CD14-positive monocyte (primary cell): Measurements from ENCODE around the gene PLEKHA7. TPM values are rescaled to one million over a fixed set of nuclear protein-coding genes. Genes with fewer than 3 reads are reported as not detected.

Experiments
- DNase-seq, 3 donors: peaks; one replicate each; pipeline ENCODE4 v3.0.0-alpha.2; 2011 to 2022
- H2AFZ ChIP-seq: 2 replicates; pipeline ENCODE4 v1.6.0; 2012; ENCODE audit warnings: mild to moderate bottlenecking, low read depth, low read length, inconsistent platforms; ENCODE audit not compliant: insufficient read depth, poor library complexity, severe bottlenecking
- H3K27ac ChIP-seq, 2 donors: 1 replicate in 1 of 2; 2 replicates in 1 of 2; pipeline ENCODE4 v1.5.1; 2012 to 2013; ENCODE audit warnings: low read length in 2 of 2, control low read depth in 1 of 2, inconsistent platforms in 1 of 2, low read depth in 1 of 2, mild to moderate bottlenecking in 1 of 2
- H3K27me3 ChIP-seq, 2 donors: one replicate each; pipeline versions ENCODE4 v1.6.0 to v1.6.1; 2011 to 2013; ENCODE audit warnings: low read length in 2 of 2; ENCODE audit not compliant: control insufficient read depth in 2 of 2, insufficient read depth in 2 of 2
- H3K36me3 ChIP-seq, 2 donors: replicated peaks in 1 of 2; 1 replicate in 1 of 2; 2 replicates in 1 of 2; pipeline versions ENCODE4 v1.5.1 to v1.6.1; 2012 to 2013; ENCODE audit warnings: low read length in 2 of 2, control low read depth in 1 of 2, inconsistent platforms in 1 of 2, mild to moderate bottlenecking in 1 of 2; ENCODE audit not compliant: insufficient read depth in 2 of 2, control insufficient read depth in 1 of 2
- H3K4me1 ChIP-seq, 2 donors: 1 replicate in 1 of 2; 2 replicates in 1 of 2; pipeline versions ENCODE4 v1.5.1 to v1.6.1; 2012 to 2013; ENCODE audit warnings: low read length in 2 of 2, control low read depth in 1 of 2, inconsistent platforms in 1 of 2, mild to moderate bottlenecking in 1 of 2, moderate library complexity in 1 of 2; ENCODE audit not compliant: insufficient read depth in 2 of 2, control insufficient read depth in 1 of 2
- H3K4me2 ChIP-seq: replicated peaks from 2 replicates; pipeline ENCODE3; 2012; ENCODE audit warnings: low read length, moderate library complexity, mild to moderate bottlenecking; ENCODE audit not compliant: poor library complexity, severe bottlenecking; ENCODE audit errors: extremely low read depth
- H3K4me3 ChIP-seq, 3 experiments: fragments of 200-600 bp in 1 of 3; sonication (generic) in 1 of 3; replicated peaks in 1 of 3; 1 replicate in 2 of 3; 2 replicates in 1 of 3; pipeline ENCODE4 v1.5.1; 2011 to 2013; ENCODE audit warnings: low read length in 3 of 3, mild to moderate bottlenecking in 3 of 3, control low read depth in 2 of 3, low read depth in 2 of 3, inconsistent platforms in 1 of 3, moderate library complexity in 1 of 3
- H3K79me2 ChIP-seq: 2 replicates; pipeline ENCODE4 v1.6.0; 2012; ENCODE audit warnings: mild to moderate bottlenecking, control low read depth, inconsistent platforms, low read length, moderate library complexity; ENCODE audit not compliant: insufficient read depth
- H3K9ac ChIP-seq: 2 replicates; pipeline ENCODE4 v1.6.0; 2017; ENCODE audit warnings: low read length, mild to moderate bottlenecking; ENCODE audit not compliant: insufficient read depth, poor library complexity, severe bottlenecking
- H3K9me3 ChIP-seq, 2 donors: replicated peaks in 1 of 2; 1 replicate in 1 of 2; 2 replicates in 1 of 2; pipeline versions ENCODE4 v1.5.1 to v1.6.1; 2012 to 2013; ENCODE audit warnings: low read length in 2 of 2, control low read depth in 1 of 2; ENCODE audit not compliant: control insufficient read depth in 1 of 2, insufficient read depth in 1 of 2
- H4K20me1 ChIP-seq: 2 replicates; pipeline ENCODE4 v1.6.0; 2012; ENCODE audit warnings: mild to moderate bottlenecking, low read length, control low read depth, moderate library complexity; ENCODE audit not compliant: insufficient read depth
- H3K27ac Mint-ChIP-seq, 7 donors: one replicate each; pipeline ENCODE4 v1.8.0; 2020; ENCODE audit warnings: mild to moderate bottlenecking in 7 of 7, mixed read lengths in 7 of 7, moderate library complexity in 6 of 7, inconsistent platforms in 2 of 7
- H3K27me3 Mint-ChIP-seq, 3 donors: one replicate each; pipeline ENCODE4 v1.8.0; 2021 to 2022; ENCODE audit warnings: low read depth in 3 of 3, mild to moderate bottlenecking in 3 of 3, mixed read lengths in 3 of 3, moderate library complexity in 3 of 3, inconsistent platforms in 1 of 3
- H3K36me3 Mint-ChIP-seq, 2 donors: one replicate each; pipeline ENCODE4 v1.8.0; 2020; ENCODE audit warnings: mixed read lengths in 2 of 2, inconsistent platforms in 1 of 2, mild to moderate bottlenecking in 1 of 2
- H3K4me1 Mint-ChIP-seq: one replicate; pipeline ENCODE4 v1.8.0; 2020; ENCODE audit warnings: mild to moderate bottlenecking, mixed read lengths
- H3K4me3 Mint-ChIP-seq, 2 donors: one replicate each; pipeline ENCODE4 v1.8.0; 2020; ENCODE audit warnings: mild to moderate bottlenecking in 2 of 2, mixed read lengths in 2 of 2, moderate library complexity in 1 of 2
- H3K9me3 Mint-ChIP-seq, 7 donors: one replicate each; pipeline ENCODE4 v1.8.0; 2020 to 2022; ENCODE audit warnings: mixed read lengths in 7 of 7, mild to moderate bottlenecking in 6 of 7, moderate library complexity in 6 of 7, inconsistent platforms in 2 of 7
- CTCF ChIP-seq: fragments of 200-600 bp; IDR thresholded peaks from one replicate; pipeline ENCODE4 v1.8.0; 2022; ENCODE audit warnings: antibody characterized with exemption, mild to moderate bottlenecking
- WGBS: methylation state at CpG from one replicate; pipeline ENCODE4 v1.1.5; 2013; ENCODE audit warnings: missing lambda C conversion rate; ENCODE audit not compliant: insufficient coverage; 5-methylcytosine and 5-hydroxymethylcytosine counted together
- intact Hi-C, 2 donors: fragments of 100-400 bp; cut with micrococcal nuclease; formaldehyde crosslinking; loops; one replicate each; pipeline versions ENCODE4 v1.15.0 to v1.15.1; 2023
- polyA plus RNA-seq, 3 donors: library from polyadenylated mRNA; depleted of rRNA in 1 of 3; unstranded in 2 of 3; stranded (reverse) in 1 of 3; fragments of 300-500 nt in 2 of 3; fragments of >200 nt in 1 of 3; fragmentation: Illumina TruSeq in 2 of 3; gene quantifications; 1 replicate in 2 of 3; 2 replicates in 1 of 3; pipeline ENCODE4 v1.2.3, GENCODE V29; 2012 to 2021

PLEKHA7 gene
- polyA plus RNA-seq, 3 donors: 0.05 to 0.92 (median 0.22) TPM

GRCh38 chr11:16777613-16777975 lies 236.6 kb downstream of the PLEKHA7 start:
- 100% methylated on average over 1 of the region's 3 CpGs for WGBS
- no peak overlapping the region for H3K4me2 ChIP-seq
- Mint-ChIP-seq H3K27ac (no peak overlapping the region), H3K36me3 (no peaks in the 10 kb centered on the region), H3K4me1 (peaks cover 19% of the 10 kb centered on the region), H3K4me3 (no peak overlapping the region), H3K27me3 (peaks cover 2 to 14% (median 3%) of the 10 kb centered on the region in 3 donors), H3K9me3 (peaks cover 0 to 2% (median 0%) of the 10 kb centered on the region in 7 donors)
- no peak overlapping the region for H3K9ac ChIP-seq
- peaks cover 17% of the 10 kb centered on the region in 2 donors for H3K4me1 ChIP-seq
- no peaks in the 10 kb centered on the region for H3K27me3 ChIP-seq
- H3K79me2 ChIP-seq: no peaks in the 10 kb centered on the region
- H3K27ac ChIP-seq: no peak overlapping the region
- H3K9me3 ChIP-seq: no peaks in the 10 kb centered on the region
- H4K20me1 ChIP-seq: no peaks in the 10 kb centered on the region
- TF ChIP-seq CTCF: no peak
- intact Hi-C loops: no loop called here
- no peak overlapping the region for H2AFZ ChIP-seq
- no peaks in the 10 kb centered on the region for H3K36me3 ChIP-seq
- H3K4me3 ChIP-seq: no peak overlapping the region
- no peak for DNase-seq

GRCh38 chr11:16776711-16777612 lies 237.3 kb downstream of the PLEKHA7 start:
- Mint-ChIP-seq H3K9me3 (peaks cover 0 to 2% (median 0%) of the 10 kb centered on the region in 7 donors), H3K36me3 (no peaks in the 10 kb centered on the region), H3K27ac (peak overlapping the region in 1 of 7 donors; percentile 42), H3K27me3 (peaks cover 2 to 14% (median 3%) of the 10 kb centered on the region in 3 donors), H3K4me1 (peaks cover 19% of the 10 kb centered on the region), H3K4me3 (no peak overlapping the region)
- WGBS: 96% methylated on average over 6 of the region's 14 CpGs
- Histone ChIP-seq H3K4me2 (no peak overlapping the region), H3K4me3 (no peak overlapping the region), H3K9ac (no peak overlapping the region), H3K27ac (no peak overlapping the region), H3K27me3 (no peaks in the 10 kb centered on the region), H3K79me2 (no peaks in the 10 kb centered on the region), H4K20me1 (no peaks in the 10 kb centered on the region), H3K36me3 (no peaks in the 10 kb centered on the region), H3K9me3 (no peaks in the 10 kb centered on the region), H2AFZ (no peak overlapping the region), H3K4me1 (peaks cover 17% of the 10 kb centered on the region in 2 donors)
- intact Hi-C loops: no loop called here
- no peak for TF ChIP-seq CTCF
- no peak for DNase-seq
